Hematopoietic multipotent progenitor cell treated with erythropoietin and hydrocortisone succinate and interleukin-3 and kit ligand, for 6 days (in vitro differentiated cells): ENCODE results near the gene TBX15.
"Not testable (repeated sequence)": the region's sequence is repeated elsewhere in the genome, so short reads cannot be mapped to it uniquely, and the experiment has no call there.

Experiments
- DNase-seq: peaks from one replicate; pipeline ENCODE4 v3.0.0-alpha.2; 2015

The TBX15 gene

DNA sequence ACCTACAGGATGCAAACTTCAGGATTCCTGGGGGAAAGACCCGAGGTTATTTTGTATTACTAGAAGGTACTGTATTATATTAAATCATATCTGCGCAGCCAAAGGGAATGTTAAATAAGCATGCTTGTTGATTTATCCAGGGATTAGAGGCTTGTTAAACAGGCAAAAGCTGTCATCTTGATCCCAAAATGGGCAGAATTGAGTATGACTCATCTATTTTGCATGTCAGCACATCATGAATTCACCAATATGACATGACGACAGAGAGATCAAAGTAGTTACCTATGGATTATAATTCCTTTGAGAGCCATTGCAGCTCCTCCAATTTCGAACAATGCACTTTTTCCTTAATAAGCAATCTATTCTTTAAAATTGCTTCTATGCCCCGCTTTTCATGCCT, 66.1 kb downstream of the TBX15 start:
- no peak for DNase-seq

DNA sequence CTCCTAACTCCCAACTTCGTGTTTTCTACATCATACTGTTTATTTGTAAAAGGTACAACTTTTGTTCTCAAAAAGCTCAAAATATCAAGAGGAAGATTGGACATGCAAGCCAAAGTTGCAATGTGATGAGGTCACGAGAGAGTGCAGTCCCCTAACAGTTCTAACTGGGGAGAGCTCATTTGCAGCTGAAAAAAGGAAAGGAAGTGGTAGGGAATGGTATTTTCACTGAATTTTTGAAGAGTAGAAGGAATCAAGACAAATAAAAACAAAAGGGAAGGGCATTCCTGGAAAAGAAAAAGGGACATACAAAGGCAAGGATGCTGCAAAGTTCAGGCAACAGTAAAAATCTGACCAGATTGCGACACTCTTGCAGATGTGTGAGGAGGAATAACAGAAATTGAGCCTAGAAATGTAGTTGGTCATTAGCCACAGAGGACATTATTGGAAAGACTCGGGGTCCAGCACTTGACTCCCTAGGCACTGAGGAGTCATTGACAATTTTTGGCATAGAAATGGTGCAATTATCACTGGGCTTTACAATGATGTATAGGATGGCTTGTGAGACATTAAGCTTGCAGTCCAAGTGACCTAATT, 67.9 kb downstream of the TBX15 start:
- DNase-seq: no peak

DNA sequence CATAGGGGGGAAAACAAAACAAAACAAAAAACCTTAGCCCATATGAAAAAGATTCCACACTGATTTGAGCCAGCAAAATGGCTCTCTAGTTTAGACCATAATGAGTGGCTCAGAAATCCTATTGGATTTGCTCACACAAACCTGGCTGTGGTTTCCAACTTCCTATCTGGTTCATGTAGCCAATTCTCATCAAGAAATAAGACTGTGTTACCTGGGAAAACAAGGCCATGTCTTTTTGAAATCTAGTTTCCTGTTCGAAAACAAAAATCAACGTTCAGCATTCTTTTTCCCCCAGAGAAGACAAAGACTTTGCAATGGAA, 69.2 kb downstream of the TBX15 start:
- no peak for DNase-seq

DNA sequence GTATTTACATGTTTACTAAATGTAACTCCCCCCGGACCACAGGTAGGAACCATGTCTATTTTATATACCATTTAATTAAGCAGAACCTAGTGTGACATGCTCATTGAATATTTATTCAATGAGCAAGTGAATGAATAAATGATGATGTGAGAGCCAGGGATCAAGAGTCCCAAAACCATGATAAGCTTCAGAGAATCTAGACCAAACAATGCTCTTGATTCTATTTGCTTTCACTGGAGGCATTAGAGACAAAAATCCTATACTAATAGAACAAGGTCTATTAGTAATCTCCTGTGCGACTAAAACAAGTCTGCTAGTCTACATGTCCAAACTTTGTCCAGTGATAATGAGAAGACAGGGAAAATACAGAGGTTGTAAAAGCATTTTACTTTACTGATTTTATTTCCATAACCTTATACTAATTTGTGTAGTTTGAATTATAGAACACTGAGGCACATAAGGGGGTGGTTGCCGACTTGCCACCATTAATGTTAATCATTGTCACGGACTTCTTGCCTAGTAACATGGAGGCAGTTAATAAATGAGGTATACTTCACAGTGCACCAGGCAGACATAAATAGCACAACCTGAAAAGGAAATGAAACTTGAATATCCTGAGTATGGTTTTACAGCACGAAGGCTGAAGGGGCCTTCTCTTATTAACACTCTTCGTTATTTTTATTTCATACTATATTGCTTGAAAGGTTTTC, 69.8 kb downstream of the TBX15 start:
- no peak for DNase-seq

DNA sequence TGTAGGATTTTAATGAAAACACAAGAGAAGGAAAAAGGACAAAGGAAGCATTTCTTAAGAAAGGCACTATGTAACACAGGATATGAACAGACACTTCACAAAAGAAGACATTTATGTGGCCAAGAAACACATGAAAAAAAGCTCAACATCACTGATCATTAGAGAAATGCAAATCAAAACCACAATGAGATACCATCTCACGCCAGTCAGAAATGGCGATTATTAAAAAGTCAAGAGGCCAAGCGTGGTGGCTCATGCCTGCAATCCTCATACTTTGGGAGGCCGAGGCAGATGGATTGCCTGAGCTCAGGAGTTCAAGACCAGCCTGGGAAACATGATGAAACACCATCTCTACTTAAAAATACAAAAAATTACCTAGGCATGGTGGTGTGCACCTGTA, 71.8 kb downstream of the TBX15 start:
- DNase-seq: not testable (repeated sequence)

DNA sequence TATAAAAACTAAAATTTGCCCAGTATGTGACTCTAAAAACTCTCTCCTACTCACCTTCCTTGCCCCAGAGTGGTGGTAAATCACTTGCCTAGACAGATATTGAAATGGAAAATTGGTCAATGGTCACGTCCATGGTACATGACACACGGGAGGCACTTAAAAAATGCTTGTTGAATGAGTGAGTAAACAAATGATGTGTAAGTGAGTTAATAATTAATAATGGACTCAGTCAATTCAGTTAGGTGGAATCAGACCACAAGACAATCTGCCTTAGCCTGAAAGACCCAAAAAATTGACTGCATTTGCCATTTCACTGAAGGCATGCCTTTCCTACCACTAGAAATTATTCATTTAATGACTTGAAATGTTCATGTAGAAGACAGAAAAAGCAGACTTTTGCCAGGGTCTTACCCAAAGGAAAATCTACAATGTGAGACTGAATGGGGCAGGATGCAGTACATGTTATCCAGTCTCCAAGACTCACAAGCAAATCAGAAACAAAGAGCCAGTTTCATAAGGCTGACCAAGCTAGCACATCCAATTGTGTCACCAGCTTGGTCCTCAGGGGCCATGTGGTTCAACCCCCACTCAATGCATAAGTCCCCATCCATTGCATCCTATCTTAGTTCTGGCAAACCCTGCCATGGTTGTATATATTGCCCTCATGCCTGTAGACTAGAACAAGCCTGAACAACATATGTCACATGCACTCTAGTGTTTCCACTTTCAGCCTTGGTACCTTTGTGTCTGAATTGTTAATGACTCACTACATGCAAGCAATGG, 73.6 kb downstream of the TBX15 start:
- no peak for DNase-seq

DNA sequence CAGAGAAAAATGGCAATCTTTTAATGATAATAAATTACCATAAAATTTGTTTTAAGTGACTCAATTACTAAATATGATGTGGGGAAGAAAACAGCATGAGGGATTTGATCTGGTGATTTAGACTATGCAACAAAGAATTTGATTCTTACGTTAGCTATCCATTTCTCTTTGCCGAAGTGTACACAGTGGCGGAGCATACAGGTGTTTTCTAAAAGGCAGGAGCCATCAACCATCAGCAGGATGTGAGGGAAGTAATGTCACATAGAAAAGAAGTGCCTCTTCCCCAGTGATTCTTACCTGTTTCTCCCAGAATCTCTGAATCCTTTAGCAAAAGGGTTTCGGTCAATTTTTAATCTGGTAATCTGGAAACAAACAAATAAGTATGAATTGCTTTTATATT, 74.3 kb downstream of the TBX15 start:
- DNase-seq: no peak

DNA sequence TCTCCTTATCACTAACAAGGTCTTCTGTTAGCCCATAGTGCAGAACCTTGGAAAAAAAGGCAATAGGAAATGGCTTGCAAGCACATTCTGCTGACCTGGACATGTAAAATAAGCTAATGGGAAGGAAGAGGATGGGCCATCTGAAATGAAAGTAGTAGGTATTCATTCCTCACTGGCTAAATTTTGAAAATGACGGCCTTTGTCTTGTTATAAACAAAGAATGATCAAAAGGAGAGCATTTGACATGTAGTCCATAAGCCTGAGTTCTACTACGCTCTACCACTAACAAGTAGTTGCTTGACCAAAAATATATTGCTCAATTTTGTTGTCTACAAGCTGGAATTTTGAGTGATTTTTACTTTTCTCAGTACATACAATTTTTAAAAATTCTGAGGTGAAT, 75.6 kb downstream of the TBX15 start:
- DNase-seq: no peak

DNA sequence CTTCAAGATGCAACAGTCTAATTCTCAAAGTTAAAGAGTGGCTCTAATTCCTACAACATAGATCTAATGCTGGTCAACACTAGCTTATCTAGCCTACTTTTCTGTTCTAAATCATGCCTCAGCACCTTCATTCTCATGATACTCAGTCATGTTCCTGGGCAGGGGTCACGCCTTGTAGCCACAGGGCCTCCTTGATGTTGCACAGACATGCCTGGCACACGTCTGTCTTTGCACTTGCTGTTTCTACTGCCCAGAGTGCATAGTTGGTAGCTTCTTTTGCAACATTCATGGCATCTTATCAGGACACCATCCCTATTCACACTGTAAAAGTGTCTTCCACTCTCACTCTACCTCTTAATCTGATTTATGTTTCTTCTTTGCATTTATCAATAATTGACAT, 76.6 kb downstream of the TBX15 start:
- no peak for DNase-seq

DNA sequence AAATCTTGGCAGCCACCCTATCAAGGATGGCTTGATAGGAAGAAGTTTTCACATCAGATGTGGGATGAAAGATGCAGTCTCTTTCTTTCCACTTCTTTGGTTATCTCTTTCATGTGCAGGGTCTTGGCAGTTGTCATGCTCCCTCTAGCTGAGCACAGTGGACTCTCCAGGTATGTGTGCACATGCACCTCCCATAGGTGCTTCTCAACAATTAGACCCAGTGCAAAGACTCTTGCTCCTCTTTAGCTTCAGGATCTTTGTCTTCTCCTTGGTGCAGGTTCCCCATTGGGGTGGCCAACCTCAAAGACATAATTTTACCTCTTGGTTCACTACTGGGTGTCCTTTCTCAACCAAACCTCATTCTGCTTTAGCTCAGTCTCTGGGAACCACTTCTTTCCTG, 80.7 kb downstream of the TBX15 start:
- DNase-seq: no peak

DNA sequence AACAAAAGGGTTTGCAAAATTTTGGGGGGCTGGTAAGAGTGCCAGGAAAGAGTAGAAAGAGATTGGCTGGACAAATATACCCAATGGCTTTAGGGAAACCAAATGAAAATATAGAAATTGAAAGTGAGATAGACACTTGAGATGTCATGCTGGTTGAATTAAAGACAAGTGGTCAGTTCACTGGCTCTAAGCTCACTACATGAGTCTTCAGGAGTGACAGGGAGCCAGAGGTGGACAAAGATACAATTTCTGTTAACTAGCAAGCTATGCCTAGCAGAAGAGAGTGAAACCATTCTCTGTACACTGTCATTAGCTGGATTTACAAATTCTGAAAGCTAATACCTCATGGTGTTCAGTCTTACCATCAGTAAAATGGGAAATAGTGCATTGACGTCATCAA, 82.5 kb downstream of the TBX15 start:
- no peak for DNase-seq

DNA sequence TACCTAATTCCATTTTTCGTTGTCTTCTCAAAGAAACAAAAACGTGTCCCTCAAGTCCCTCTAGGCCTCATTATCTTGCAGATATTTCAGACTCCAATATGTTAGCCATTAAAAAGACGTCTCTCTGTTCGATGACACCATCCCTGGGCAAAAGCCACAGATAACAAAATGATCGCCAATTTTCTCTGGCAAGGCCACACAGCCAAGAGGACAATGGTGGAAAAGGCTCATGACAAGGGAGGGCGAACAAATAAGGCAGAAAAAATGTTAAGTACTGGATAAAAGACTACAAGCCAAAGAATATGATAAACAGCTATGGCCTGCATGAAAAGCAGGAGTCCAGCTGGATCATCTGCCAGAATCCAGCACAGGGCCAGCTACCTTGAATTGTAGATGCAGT, 82.9 kb downstream of the TBX15 start:
- no peak for DNase-seq

DNA sequence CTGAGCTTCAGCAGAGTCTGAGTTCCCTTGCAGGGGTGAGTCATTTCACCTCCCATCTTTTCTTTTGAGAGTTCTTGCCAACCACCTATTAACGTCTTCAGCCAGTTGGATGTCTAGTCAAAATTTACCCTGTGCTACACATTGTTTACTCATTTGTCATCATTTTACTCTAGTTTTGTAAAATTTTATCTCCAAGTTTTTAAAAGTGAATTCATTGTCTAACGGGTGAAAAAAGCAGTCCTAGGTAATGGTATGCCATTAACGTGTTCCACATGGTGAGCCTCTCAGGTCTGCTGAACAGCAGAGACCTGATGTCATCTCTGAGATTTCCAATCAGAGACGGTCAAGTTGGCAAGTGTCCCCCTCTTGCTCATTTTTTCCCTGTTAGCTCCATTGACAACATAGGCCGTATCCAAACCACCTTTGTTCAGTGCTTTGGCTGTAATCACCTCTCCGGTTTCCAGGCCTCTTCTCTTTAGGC, 85.4 kb downstream of the TBX15 start:
- no peak for DNase-seq

DNA sequence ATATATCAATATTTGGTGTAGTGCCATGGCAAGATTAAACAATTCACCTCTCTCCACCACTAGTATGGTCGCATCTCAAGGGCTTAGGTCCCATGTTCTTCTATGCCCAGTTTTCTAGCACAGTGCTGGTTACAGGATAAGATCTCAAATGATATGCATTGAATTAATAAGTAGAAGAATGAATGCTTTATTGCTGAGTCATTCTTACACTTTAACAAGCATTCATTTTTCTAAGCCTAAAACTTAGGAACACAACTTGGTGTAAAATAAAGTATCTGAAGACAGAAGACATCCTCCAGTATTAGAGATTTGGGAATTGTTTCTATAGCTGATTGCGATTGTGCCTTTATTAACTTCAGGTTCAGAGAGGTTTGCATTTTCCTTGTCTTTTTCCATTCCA, 85.8 kb downstream of the TBX15 start:
- DNase-seq: no peak

DNA sequence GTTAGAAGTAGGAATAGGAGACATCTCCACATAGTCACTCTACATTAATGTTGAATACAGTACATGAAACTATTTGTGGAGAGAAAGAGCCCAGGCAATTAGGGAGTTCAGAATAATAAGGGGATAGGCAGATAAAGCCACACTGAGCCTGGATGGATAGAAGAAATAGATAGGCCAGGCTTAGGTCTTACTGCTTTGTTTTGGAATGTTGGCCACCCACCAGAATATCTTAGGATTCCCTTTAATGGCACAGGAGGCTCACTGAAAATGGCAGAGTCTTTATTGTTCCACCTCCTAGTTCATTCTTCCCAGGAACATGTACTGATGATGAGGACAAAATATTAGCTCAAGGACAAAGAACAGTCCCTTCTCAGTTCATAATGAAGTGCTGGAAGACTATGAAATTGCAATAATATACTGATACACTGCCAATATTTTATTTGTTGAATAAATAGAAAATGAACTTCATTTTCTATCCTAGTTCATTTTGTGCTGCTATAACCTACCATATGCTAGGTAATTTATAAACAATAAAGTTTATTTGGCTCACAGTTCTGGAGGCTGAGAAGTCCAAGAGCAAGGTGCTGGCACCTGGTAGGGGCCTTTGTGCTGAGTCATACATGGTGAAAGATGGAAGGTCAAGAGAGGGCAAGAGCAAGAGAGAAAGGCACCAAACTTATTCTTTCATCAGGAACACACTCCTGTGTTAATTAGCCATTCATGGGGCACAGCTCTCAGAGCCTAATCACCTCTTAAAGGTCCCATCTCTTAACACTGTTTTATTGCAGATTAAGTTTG, 87.3 kb downstream of the TBX15 start:
- no peak for DNase-seq

DNA sequence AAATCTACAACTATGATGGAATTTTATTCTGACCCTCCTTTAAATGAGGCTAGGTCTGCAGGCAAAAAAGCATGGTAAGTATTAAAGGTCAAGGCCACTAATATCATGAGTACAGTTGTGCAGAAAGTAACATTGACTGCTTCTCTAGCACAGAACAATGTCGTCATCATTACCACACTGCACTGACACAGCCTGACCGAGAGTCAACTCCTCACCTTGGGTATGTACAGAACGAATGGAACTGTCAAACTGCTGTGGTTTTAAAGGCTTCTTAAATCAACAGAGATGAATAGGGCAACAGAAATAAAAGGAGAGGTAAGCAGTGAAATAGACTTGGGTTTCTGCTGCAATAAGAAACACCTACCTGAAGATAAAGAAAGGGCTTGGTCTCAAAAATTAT, 88.8 kb downstream of the TBX15 start:
- no peak for DNase-seq

DNA sequence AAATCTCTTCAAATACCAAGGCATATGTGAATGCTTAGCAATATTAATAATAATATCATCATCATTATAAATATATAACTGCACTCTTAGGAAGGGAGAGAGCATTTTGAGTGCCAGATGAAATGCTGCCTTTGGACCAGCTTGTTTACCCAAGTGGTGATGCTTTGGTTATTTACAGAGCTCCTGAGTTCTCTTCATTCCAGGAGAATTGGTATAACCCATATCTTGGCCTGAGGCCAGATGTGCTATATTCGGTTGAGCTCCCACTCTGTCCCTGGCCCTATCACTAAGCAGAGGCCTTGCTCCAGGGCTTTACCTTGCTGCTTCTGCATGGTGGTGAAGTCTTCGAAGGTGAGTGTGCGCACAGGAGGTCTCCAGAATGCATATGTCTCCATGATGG, 89.4 kb downstream of the TBX15 start:
- no peak for DNase-seq

DNA sequence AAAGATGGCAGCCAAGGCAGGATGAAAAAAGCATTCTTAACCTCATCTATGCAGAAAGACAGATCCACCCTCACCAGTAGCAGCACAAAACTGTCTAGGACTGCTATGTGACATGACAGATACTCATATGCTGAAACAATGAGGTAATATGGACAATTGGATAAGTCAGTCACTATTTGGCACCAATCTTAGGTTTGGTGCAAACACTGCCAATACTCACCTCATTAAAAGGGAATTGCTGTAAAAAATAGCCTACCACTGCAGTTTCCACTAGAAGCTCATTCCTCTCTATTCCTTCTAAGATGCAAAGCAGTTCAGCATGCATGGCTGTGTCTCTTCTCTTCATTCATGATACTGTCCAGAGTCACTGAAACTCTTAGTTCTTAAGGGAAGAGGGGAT, 91.7 kb downstream of the TBX15 start:
- no peak for DNase-seq

DNA sequence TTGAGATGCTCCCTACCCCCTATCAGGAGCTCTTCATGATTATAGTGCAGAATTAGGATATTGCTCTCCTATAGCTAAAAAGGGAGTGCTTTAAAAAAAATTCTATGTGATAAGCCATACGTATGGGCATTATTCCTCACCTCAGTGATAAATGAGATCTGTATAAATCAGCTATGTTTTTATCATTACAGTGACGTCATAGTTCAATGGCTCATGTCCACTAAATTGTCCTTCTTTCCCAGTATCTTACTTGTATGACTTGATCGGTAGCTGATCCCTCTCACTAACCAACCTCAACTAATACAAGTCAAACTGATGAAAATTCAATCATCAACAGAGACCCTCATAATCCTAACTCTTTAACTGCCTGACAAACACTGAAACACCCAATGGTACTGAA, 93.3 kb downstream of the TBX15 start:
- DNase-seq: no peak

DNA sequence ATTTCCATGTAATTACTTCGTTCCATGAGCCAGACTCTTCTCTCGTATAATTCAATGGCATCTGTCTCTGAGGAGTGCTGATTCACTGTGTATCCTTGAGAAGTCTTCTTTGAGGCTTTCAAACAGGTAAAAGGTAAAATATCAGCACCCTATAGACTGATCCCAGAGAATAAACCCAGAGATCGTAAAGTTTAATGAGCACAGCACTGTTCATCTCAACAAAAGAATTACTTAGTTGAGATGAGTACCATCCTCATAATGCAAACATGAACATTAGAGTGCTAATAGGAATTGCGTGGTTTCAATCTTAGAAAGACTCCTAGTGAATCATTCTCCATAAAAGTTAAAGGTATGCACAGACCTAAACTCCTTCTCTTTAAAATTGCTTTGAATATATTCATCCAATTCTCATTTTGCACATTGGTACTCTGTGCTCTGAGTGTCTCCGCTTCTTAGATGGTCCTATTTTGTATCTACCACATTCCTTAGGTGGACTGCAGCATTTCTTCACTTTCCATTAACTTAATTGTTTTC, 97.2 kb downstream of the TBX15 start:
- DNase-seq: no peak

DNA sequence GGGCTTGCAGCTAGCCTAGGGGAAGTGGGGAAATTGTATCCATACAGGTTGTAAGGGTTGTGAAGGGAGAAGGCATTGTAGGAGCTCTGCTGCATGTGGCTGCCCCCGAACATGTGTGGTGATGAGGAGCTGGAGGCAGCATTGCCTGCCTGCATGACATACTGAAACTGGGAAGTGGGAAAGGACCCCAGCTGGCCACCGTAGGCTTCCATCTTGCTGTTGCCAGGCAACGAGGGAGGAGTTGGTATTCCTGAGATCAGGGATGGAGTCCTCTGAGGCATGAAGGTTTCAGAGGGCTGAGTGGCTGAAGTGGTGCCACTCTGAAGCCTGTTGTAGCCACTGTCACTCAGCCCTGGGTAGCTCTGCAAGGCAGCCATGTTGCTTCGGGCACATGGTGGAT, 103.2 kb downstream of the TBX15 start:
- no peak for DNase-seq

DNA sequence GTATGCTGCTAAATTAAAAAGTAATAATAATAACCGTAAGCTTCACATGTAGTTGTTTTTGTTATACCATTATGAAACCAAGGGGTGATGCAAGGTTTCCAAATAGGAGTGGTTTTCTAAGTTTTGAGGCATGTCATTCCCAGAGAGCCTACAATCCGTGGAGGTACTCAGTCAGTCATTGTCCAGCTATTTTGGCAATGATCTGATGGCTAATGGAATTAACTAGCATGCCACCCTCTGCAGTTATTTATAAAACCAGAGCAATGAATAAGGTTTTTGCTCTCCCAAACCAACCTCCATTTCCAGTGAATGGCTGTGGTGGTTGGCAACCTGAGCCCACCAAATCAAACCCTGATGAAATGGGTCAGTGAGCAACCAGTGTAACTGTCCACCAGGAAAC, 106.4 kb downstream of the TBX15 start:
- DNase-seq: no peak

DNA sequence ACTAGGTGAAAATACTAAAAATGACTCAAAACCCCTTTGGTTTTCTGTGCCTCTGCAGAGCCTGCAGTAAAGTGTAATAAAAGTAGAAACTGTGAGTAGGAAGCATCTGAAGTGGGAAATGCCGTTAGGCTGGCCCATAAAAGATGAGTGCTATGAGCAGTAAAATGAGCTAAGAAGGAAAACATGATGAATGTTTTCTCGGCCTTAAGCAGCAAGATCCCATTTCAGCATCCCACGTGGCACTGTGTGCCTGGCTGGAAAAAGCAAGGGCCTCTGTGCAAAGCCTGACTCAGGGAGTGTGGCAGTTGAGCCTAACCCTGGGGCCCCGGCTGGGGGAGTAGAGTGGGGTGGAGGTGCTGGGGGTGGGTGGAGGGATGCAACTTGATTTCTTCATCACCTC, 109.5 kb downstream of the TBX15 start:
- no peak for DNase-seq
